Sigmoid colon (tissue), 3 donors: Measurements from ENCODE around the gene PRKCSH.

ENCODE experiments used
- POLR2A ChIP-seq, 2 donors: fragments of 450-650 bp; IDR thresholded peaks; one replicate each; pipeline ENCODE4 v1.6.1; 2016; ENCODE audit warnings: antibody characterized with exemption in 2 of 2, mild to moderate bottlenecking in 2 of 2, moderate library complexity in 2 of 2
- TF ChIP-seq, protein P1 (sequence below), 4 experiments: fragments of 450-650 bp in 3 of 4; fragments of 200-600 bp in 1 of 4; IDR thresholded peaks; one replicate each; pipeline ENCODE4 v1.5.1; 2016 to 2019; ENCODE audit warnings: antibody characterized with exemption in 4 of 4, mild to moderate bottlenecking in 3 of 4, moderate library complexity in 2 of 4

DNA sequence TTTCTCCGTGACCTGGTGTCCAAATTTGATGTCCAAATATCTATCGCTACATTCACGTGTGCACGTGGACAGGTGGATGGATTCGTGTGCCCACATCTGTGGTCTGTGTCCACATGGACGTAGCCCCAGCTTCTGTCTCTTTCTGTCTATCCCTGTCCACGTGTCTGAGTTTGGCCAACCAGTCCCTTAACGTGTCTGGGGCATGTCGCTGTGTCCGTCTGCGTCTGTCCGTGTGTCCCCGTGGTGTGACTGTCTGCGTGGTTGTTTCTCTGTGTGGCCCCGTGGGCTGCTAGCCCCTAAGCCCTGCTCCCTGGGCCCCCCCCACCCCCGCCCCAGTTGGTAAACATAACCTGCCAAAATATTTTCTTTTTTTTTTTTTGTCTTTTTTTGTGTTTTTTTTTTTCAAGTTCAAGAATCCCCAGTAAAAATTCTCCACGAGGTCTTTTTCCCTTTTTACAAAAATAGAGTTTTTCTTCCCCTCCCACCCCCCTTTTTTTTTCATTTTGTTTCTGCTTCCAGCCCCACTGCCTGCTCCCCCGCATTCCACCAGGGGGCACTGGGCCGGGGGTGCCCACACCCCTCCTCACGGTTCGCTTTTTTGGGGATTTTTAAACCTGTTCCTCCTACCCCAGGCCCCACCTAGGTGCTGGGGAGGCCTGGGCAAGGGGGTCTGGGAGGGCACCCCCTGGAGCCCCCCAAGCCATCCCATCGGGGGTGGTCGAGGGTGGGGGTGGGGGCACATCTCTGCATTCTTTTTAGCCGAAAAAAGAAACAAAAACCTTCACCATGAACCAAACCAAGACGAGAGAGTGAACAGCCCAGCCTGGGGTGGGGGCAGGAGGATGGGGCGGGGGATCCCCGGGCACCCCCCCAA lies 18.3 kb downstream of the PRKCSH start:
- TF ChIP-seq, protein P1, sequence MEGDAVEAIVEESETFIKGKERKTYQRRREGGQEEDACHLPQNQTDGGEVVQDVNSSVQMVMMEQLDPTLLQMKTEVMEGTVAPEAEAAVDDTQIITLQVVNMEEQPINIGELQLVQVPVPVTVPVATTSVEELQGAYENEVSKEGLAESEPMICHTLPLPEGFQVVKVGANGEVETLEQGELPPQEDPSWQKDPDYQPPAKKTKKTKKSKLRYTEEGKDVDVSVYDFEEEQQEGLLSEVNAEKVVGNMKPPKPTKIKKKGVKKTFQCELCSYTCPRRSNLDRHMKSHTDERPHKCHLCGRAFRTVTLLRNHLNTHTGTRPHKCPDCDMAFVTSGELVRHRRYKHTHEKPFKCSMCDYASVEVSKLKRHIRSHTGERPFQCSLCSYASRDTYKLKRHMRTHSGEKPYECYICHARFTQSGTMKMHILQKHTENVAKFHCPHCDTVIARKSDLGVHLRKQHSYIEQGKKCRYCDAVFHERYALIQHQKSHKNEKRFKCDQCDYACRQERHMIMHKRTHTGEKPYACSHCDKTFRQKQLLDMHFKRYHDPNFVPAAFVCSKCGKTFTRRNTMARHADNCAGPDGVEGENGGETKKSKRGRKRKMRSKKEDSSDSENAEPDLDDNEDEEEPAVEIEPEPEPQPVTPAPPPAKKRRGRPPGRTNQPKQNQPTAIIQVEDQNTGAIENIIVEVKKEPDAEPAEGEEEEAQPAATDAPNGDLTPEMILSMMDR (IDR thresholded peaks at IDR 0.05) = no peak
- TF ChIP-seq POLR2A (IDR thresholded peaks at IDR 0.05) = no peak
